ENCODE measurements around the gene VSIR.
A peak's percentile ranks its signal among the peaks of the same experiment; 100 is the strongest.

The VSIR gene

GRCh38 chr10:71726580-71727104, 46.7 kb downstream of the VSIR start:
- no peak for TF ChIP-seq CTCF (conservative IDR thresholded peaks at IDR 0.05; ENCODE audit: low read depth, low read length)
- H3K4me3 ChIP-seq (ENCODE audit: low read length): no peak overlapping the region
- no peak for DNase-seq (ENCODE audit: low read depth)

- no peak for DNase-seq (ENCODE audit: low read depth)
- H3K4me3 ChIP-seq (ENCODE audit: low read length): no peak overlapping the region
- peak; percentile 58 for TF ChIP-seq CTCF (conservative IDR thresholded peaks at IDR 0.05; ENCODE audit: low read depth, low read length)
Observed at GRCh38 chr10:71725998-71726579, 47.2 kb downstream of the VSIR start.

GRCh38 chr10:71725249-71725648, 48.1 kb downstream of the VSIR start:
- no peak for DNase-seq (ENCODE audit: low read depth)
- no peak for TF ChIP-seq CTCF (conservative IDR thresholded peaks at IDR 0.05; ENCODE audit: low read depth, low read length)

GRCh38 chr10:71724539-71724938, 48.8 kb downstream of the VSIR start:
- DNase-seq (ENCODE audit: low read depth): no peak
- no peak overlapping the region for H3K4me3 ChIP-seq (ENCODE audit: low read length)
- no peak for TF ChIP-seq CTCF (conservative IDR thresholded peaks at IDR 0.05; ENCODE audit: low read depth, low read length)

More at GRCh38 chr10:71725249-71725648, 48.1 kb downstream of the VSIR start:
- H3K4me3 ChIP-seq (ENCODE audit: low read length): no peak overlapping the region

GRCh38 chr10:71723311-71723710, 50.0 kb downstream of the VSIR start:
- no peak for DNase-seq (ENCODE audit: low read depth)
- TF ChIP-seq CTCF (conservative IDR thresholded peaks at IDR 0.05; ENCODE audit: low read depth, low read length): no peak
- no peak overlapping the region for H3K4me3 ChIP-seq (ENCODE audit: low read length)

- H3K4me3 ChIP-seq (ENCODE audit: low read length): no peak overlapping the region
- no peak for TF ChIP-seq CTCF (conservative IDR thresholded peaks at IDR 0.05; ENCODE audit: low read depth, low read length)
- DNase-seq (ENCODE audit: low read depth): no peak
Observed at GRCh38 chr10:71722849-71723248, 50.5 kb downstream of the VSIR start.

- TF ChIP-seq CTCF (conservative IDR thresholded peaks at IDR 0.05; ENCODE audit: low read depth, low read length): no peak
- H3K4me3 ChIP-seq (ENCODE audit: low read length): no peak overlapping the region
- DNase-seq (ENCODE audit: low read depth): no peak
Observed at GRCh38 chr10:71721313-71721712, 52.0 kb downstream of the VSIR start.
